ENCODE data around the gene AHSG.
A peak's percentile ranks its signal among the peaks of the same experiment; 100 is the strongest.
"Not testable (repeated sequence)": the region's sequence is repeated elsewhere in the genome, so short reads cannot be mapped to it uniquely, and the experiment has no call there.

Gene AHSG

GRCh38 chr3:186580785-186581184 lies 32.1 kb upstream of the AHSG start:
- no peak overlapping the region for H3K4me3 ChIP-seq (ENCODE audit: low read depth, low read length)
- DNase-seq (ENCODE audit: low read depth): no peak
- no peak for TF ChIP-seq MAX (IDR thresholded peaks at IDR 0.05; ENCODE audit: low read depth, low read length)
- TF ChIP-seq MYC (IDR thresholded peaks at IDR 0.05; ENCODE audit: low read depth, low read length): no peak

GRCh38 chr3:186582541-186582940 lies 30.3 kb upstream of the AHSG start:
- TF ChIP-seq MYC (IDR thresholded peaks at IDR 0.05; ENCODE audit: low read depth, low read length) (no peak), MAX (IDR thresholded peaks at IDR 0.05; ENCODE audit: low read depth, low read length) (no peak), POLR2A (IDR thresholded peaks at IDR 0.05; ENCODE audit: extremely low read depth, insufficient read length) (no peak)
- TF ChIP-seq, protein P1, sequence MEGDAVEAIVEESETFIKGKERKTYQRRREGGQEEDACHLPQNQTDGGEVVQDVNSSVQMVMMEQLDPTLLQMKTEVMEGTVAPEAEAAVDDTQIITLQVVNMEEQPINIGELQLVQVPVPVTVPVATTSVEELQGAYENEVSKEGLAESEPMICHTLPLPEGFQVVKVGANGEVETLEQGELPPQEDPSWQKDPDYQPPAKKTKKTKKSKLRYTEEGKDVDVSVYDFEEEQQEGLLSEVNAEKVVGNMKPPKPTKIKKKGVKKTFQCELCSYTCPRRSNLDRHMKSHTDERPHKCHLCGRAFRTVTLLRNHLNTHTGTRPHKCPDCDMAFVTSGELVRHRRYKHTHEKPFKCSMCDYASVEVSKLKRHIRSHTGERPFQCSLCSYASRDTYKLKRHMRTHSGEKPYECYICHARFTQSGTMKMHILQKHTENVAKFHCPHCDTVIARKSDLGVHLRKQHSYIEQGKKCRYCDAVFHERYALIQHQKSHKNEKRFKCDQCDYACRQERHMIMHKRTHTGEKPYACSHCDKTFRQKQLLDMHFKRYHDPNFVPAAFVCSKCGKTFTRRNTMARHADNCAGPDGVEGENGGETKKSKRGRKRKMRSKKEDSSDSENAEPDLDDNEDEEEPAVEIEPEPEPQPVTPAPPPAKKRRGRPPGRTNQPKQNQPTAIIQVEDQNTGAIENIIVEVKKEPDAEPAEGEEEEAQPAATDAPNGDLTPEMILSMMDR (IDR thresholded peaks at IDR 0.05; ENCODE audit: low read depth, low read length): no peak
- DNase-seq (ENCODE audit: low read depth): no peak
- no peak overlapping the region for H3K4me3 ChIP-seq (ENCODE audit: low read depth, low read length)

DNA sequence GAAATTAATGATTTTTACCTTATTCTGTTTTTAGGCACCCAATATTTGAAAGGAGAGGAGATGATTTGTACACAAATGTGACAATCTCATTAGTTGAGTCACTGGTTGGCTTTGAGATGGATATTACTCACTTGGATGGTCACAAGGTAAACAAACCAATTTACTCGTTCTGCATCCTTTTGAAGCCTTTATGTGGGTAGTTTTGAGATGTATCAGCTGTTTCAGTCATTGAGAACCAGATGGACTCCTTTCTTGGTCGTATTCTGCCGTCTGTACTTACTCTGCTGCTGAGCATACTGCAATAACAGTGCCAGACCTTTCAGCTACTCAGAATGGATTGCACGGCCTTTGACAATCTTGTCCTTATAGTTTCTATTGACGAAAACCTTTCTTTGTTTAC lies 29.0 kb upstream of the AHSG start:
- TF ChIP-seq MYC (IDR thresholded peaks at IDR 0.05; ENCODE audit: low read depth, low read length) (no peak), MAX (IDR thresholded peaks at IDR 0.05; ENCODE audit: low read depth, low read length) (no peak), POLR2A (IDR thresholded peaks at IDR 0.05; ENCODE audit: extremely low read depth, insufficient read length) (no peak)
- TF ChIP-seq, protein P1 (IDR thresholded peaks at IDR 0.05; ENCODE audit: low read depth, low read length): no peak
- no peak overlapping the region for H3K4me3 ChIP-seq (ENCODE audit: low read depth, low read length)
- no peak for DNase-seq (ENCODE audit: low read depth)

DNA sequence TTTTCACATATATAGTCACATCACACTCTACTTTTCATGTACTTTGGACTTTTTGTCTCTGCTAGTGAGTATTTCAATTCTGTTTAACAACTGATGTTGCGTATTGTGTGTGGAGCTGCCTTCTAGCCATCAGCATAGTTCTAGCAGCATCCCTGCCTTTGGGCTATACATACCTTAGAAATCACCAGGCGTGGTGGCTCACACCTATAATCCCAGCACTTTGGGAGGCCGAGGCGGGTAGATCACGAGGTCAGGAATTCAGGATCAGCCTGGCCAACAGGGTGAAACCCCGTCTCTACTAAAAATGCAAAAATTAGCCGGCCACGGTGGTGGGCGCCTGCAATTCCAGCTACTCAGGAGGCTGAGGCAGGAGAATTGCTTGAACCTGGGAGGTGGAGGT lies 26.6 kb upstream of the AHSG start:
- DNase-seq (ENCODE audit: low read depth); H3K4me3 ChIP-seq (ENCODE audit: low read depth, low read length): not testable (repeated sequence)

- no peak for TF ChIP-seq POLR2A (IDR thresholded peaks at IDR 0.05; ENCODE audit: extremely low read depth, insufficient read length)
- TF ChIP-seq MAX (IDR thresholded peaks at IDR 0.05; ENCODE audit: low read depth, low read length): no peak
- TF ChIP-seq MYC (IDR thresholded peaks at IDR 0.05; ENCODE audit: low read depth, low read length): no peak
- TF ChIP-seq, protein P1 (IDR thresholded peaks at IDR 0.05; ENCODE audit: low read depth, low read length): no peak
- no peak overlapping the region for H3K4me3 ChIP-seq (ENCODE audit: low read depth, low read length)
- DNase-seq (ENCODE audit: low read depth): no peak
Measured at GRCh38 chr3:186587183-186587582, 25.7 kb upstream of the AHSG start.

DNA sequence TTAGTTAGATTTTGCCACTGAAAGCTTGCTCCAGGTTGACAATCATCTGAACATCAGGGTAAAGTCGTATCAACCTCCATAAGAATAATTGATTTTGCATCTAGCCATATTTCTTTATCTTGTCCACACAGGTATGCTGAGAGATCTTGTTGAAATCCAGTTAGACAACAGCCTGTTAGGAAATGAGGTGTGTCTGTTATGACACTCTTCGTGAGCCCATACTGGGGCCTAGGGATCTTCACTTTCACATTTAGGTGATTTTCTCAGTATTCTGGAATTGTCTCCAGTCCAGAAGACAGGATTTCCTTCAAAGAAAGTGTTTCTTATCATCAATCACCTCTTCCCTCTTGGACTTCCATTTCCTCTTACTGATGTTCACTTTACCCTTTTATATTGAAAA lies 24.2 kb upstream of the AHSG start:
- no peak for DNase-seq (ENCODE audit: low read depth)
- TF ChIP-seq POLR2A (IDR thresholded peaks at IDR 0.05; ENCODE audit: extremely low read depth, insufficient read length): no peak
- TF ChIP-seq MAX (IDR thresholded peaks at IDR 0.05; ENCODE audit: low read depth, low read length): no peak
- no peak for TF ChIP-seq MYC (IDR thresholded peaks at IDR 0.05; ENCODE audit: low read depth, low read length)
- TF ChIP-seq, protein P1 (IDR thresholded peaks at IDR 0.05; ENCODE audit: low read depth, low read length): no peak
- H3K4me3 ChIP-seq (ENCODE audit: low read depth, low read length): no peak overlapping the region

DNA sequence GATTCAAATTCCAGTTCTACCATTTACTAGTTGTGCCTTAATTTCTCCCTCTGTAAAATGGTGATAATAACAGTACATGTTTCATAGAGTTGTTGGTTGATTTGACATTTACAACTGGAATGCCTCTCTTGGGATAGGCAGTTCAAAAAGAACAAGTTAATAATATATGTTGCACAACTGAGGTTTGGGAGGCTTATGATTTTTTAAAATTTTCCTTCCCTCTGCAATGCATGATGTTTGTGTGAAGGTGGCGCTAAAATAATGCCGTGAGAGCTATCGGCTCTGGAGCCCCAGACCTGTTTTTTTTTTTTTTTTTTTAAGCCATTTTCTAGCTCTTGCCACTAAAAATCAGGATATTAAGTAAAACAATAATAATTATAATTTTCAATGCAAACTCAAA lies 23.7 kb upstream of the AHSG start:
- no peak overlapping the region for H3K4me3 ChIP-seq (ENCODE audit: low read depth, low read length)
- no peak for TF ChIP-seq POLR2A (IDR thresholded peaks at IDR 0.05; ENCODE audit: extremely low read depth, insufficient read length)
- TF ChIP-seq, protein P1 (IDR thresholded peaks at IDR 0.05; ENCODE audit: low read depth, low read length): peak; percentile 40
- peak; percentile 44 for DNase-seq (ENCODE audit: low read depth)

Measured in NB4 (cell line).